Gastroesophageal sphincter (tissue), 4 donors: ENCODE results near the gene TSHR. TPM values are rescaled to one million over a fixed set of nuclear protein-coding genes. Genes with fewer than 3 reads are reported as not detected.
A peak's percentile ranks its signal among the peaks of the same experiment; 100 is the strongest.
"Not testable (repeated sequence)": the region's sequence is repeated elsewhere in the genome, so short reads cannot be mapped to it uniquely, and the experiment has no call there.

Experiments used
- ATAC-seq: fragments of 150-250 bp; one replicate; pipeline ENCODE4 v1.9.1; 2016; ENCODE audit warnings: mild to moderate bottlenecking, moderate library complexity
- H3K27ac ChIP-seq, 4 donors: fragments of 200-600 bp; sonication (generic) in 3 of 4; 1 replicate in 3 of 4; 2 replicates in 1 of 4; pipeline ENCODE4 v1.5.1; 2016 to 2019
- H3K27me3 ChIP-seq: fragments of 200-600 bp; sonication (generic); one replicate; pipeline ENCODE4 v1.5.1; 2019
- H3K36me3 ChIP-seq, 2 donors: fragments of 200-600 bp; sonication (generic); one replicate each; pipeline ENCODE4 v1.5.1; 2019; ENCODE audit warnings: control low read depth in 1 of 2
- H3K4me1 ChIP-seq, 3 donors: fragments of 200-600 bp; sonication (generic); 1 replicate in 2 of 3; 2 replicates in 1 of 3; pipeline ENCODE4 v1.5.1; 2016 to 2019; ENCODE audit warnings: control low read depth in 2 of 3
- H3K4me3 ChIP-seq, 2 donors: fragments of 200-600 bp; sonication (generic); one replicate each; pipeline ENCODE4 v1.5.1; 2019; ENCODE audit warnings: mild to moderate bottlenecking in 1 of 2, moderate library complexity in 1 of 2
- H3K9me3 ChIP-seq, 3 donors: fragments of 200-600 bp; sonication (generic); one replicate each; pipeline ENCODE4 v1.5.1; 2017 to 2019; ENCODE audit warnings: control low read depth in 2 of 3
- CTCF ChIP-seq, 4 experiments: fragments of 200-600 bp in 2 of 4; fragments of 450-650 bp in 2 of 4; sonication (generic) in 1 of 4; IDR thresholded peaks; one replicate each; pipeline ENCODE4 v1.5.1; 2017 to 2019; ENCODE audit warnings: antibody characterized with exemption in 4 of 4, mild to moderate bottlenecking in 2 of 4, moderate library complexity in 2 of 4
- EP300 ChIP-seq: sonication (generic); formaldehyde crosslinking; IDR thresholded peaks from one replicate; pipeline ENCODE4 v1.6.1; 2017; ENCODE audit warnings: antibody characterized with exemption, mild to moderate bottlenecking
- POLR2A ChIP-seq, 2 donors: fragments of 450-650 bp; IDR thresholded peaks; one replicate each; pipeline ENCODE4 v1.6.1; 2017; ENCODE audit warnings: antibody characterized with exemption in 2 of 2, mild to moderate bottlenecking in 2 of 2, moderate library complexity in 1 of 2
- POLR2AphosphoS5 ChIP-seq: sonication (generic); formaldehyde crosslinking; IDR thresholded peaks from one replicate; pipeline ENCODE4 v1.6.1; 2017; ENCODE audit warnings: antibody characterized with exemption
- WGBS, 2 donors: methylation state at CpG; one replicate each; pipeline ENCODE4 v1.1.5; 2018; ENCODE audit warnings: low coverage in 1 of 2; 5-methylcytosine and 5-hydroxymethylcytosine counted together
- total RNA-seq, 4 donors: library from RNA; depleted of rRNA; stranded (reverse); fragments of >200 nt; gene quantifications; one replicate each; pipeline ENCODE4 v1.1.0, GENCODE V29; 2016

TSHR gene
- total RNA-seq: under 1 TPM in 1 of 4 donors, not detected in 3; 0.08 TPM

DNA sequence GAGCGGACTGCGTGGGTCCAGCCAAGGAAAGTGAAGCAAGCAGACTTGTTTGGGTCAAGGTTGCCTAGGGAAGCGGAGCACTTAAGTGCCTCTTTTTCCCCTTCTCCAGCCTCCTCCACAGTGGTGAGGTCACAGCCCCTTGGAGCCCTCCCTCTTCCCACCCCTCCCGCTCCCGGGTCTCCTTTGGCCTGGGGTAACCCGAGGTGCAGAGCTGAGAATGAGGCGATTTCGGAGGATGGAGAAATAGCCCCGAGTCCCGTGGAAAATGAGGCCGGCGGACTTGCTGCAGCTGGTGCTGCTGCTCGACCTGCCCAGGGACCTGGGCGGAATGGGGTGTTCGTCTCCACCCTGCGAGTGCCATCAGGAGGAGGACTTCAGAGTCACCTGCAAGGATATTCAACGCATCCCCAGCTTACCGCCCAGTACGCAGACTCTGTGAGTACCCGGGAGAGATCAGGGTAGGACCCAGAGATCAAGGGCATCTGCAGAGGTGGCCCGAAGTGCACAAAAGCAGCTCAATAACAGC is at the start of gene TSHR:
Gene TSHR (plus strand): TSS at position 206 of the 526 bp plus-strand sequence. CDS start 60 bp downstream, at position 266.
- no peak for ATAC-seq
- WGBS, 2 donors: 10 to 25% methylated on average over 2 to 5 of the region's 21 CpGs
- Histone ChIP-seq H3K36me3 (no peaks in the 10 kb centered on the region), H3K27me3 (peaks cover 20% of the 10 kb centered on the region), H3K4me3 (peak within 1 kb of the TSS; percentile 17 to 54), H3K9me3 (no peaks in the 10 kb centered on the region), H3K27ac (no peak within 1 kb of the TSS), H3K4me1 (peaks cover 0 to 15% (median 7%) of the 10 kb centered on the region in 3 donors)
- TF ChIP-seq POLR2AphosphoS5: no peak
- TF ChIP-seq CTCF (IDR thresholded peaks at IDR 0.05): no peak
- no peak for TF ChIP-seq POLR2A (IDR thresholded peaks at IDR 0.05)
- no peak for TF ChIP-seq EP300

- WGBS, 2 donors: 0 to 50% methylated on average over 1 of the region's 1 CpG
- Histone ChIP-seq H3K4me3 (no peak overlapping the region), H3K27ac (no peak overlapping the region), H3K36me3 (peaks cover 0 to 10% of the 10 kb centered on the region in 2 donors), H3K4me1 (no peaks in the 10 kb centered on the region), H3K9me3 (no peaks in the 10 kb centered on the region), H3K27me3 (no peaks in the 10 kb centered on the region)
- no peak for TF ChIP-seq CTCF (IDR thresholded peaks at IDR 0.05)
- TF ChIP-seq EP300: no peak
- no peak for TF ChIP-seq POLR2AphosphoS5
- TF ChIP-seq POLR2A (IDR thresholded peaks at IDR 0.05): no peak
- no peak for ATAC-seq
Measured at GRCh38 chr14:80906336-80906735, 49.1 kb upstream of the TSHR start.

- ATAC-seq: no peak
- Histone ChIP-seq H3K4me1 (no peaks in the 10 kb centered on the region), H3K9me3 (no peaks in the 10 kb centered on the region), H3K36me3 (peaks cover 0 to 10% of the 10 kb centered on the region in 2 donors), H3K27me3 (no peaks in the 10 kb centered on the region), H3K27ac (no peak overlapping the region), H3K4me3 (no peak overlapping the region)
- no peak for TF ChIP-seq CTCF (IDR thresholded peaks at IDR 0.05)
- no peak for TF ChIP-seq POLR2AphosphoS5
- no peak for TF ChIP-seq POLR2A (IDR thresholded peaks at IDR 0.05)
- TF ChIP-seq EP300: no peak
- 90% methylated on average over 4 of the region's 4 CpGs for WGBS, 2 donors
Measured at GRCh38 chr14:80906946-80907345, 48.5 kb upstream of the TSHR start.

- peaks cover 0 to 29% of the 10 kb centered on the region in 2 donors for H3K36me3 ChIP-seq
- WGBS, 2 donors: 95 to 97% methylated on average over 5 to 10 of the region's 11 CpGs
- H3K9me3 ChIP-seq, H3K27ac ChIP-seq, ATAC-seq, H3K4me3 ChIP-seq, H3K4me1 ChIP-seq, H3K27me3 ChIP-seq: not testable (repeated sequence)
Measured at GRCh38 chr14:80912013-80912412, 43.4 kb upstream of the TSHR start.

DNA sequence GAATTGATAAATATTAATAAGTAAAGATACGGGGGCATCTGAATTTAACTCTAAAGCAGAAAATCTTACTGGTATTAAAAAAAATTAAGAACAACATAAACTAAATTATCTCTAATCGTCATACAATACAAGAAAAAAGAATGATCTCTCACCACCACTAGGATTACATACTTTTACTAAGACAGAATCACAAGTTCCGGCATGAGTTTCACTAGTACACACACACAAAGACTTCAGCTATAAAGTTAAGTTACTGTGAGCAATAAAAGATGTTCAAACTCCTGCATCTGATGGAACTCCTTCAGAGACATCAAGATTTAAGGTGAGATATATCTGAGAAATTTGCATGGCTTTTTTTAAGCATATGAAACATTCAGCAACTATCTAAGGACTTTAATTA is 35.8 kb upstream of the TSHR start:
- H3K4me3 ChIP-seq: no peak overlapping the region
- TF ChIP-seq CTCF (IDR thresholded peaks at IDR 0.05) (no peak), EP300 (no peak), POLR2AphosphoS5 (no peak), POLR2A (IDR thresholded peaks at IDR 0.05) (no peak)
- no peak overlapping the region for H3K27ac ChIP-seq
- peaks cover 0 to 17% of the 10 kb centered on the region in 2 donors for H3K36me3 ChIP-seq
- no peaks in the 10 kb centered on the region for H3K27me3 ChIP-seq
- ATAC-seq: no peak
- H3K9me3 ChIP-seq: no peaks in the 10 kb centered on the region
- H3K4me1 ChIP-seq: no peaks in the 10 kb centered on the region
- 86 to 88% methylated on average over 3 of the region's 3 CpGs for WGBS, 2 donors
